Thyroid gland (tissue), 4 donors: ENCODE data around the gene TMEM37. TPM values are rescaled to one million over a fixed set of nuclear protein-coding genes. Genes with fewer than 3 reads are reported as not detected.
A peak's percentile ranks its signal among the peaks of the same experiment; 100 is the strongest.

Source experiments
- DNase-seq, 2 donors: peaks; one replicate each; pipeline ENCODE4 v3.0.0-alpha.2; 2019
- H3K27ac ChIP-seq, 3 donors: fragments of 200-600 bp; sonication (generic); 1 replicate in 2 of 3; 2 replicates in 1 of 3; pipeline ENCODE4 v1.5.1; 2016 to 2019; ENCODE audit warnings: mild to moderate bottlenecking in 1 of 3, moderate library complexity in 1 of 3
- H3K27me3 ChIP-seq: fragments of 200-600 bp; sonication (generic); one replicate; pipeline ENCODE4 v1.5.1; 2019
- H3K36me3 ChIP-seq, 2 donors: fragments of 200-600 bp; sonication (generic); one replicate each; pipeline ENCODE4 v1.5.1; 2016 to 2019
- H3K4me1 ChIP-seq, 2 donors: fragments of 200-600 bp; sonication (generic); one replicate each; pipeline ENCODE4 v1.5.1; 2017 to 2019
- H3K4me3 ChIP-seq, 3 donors: fragments of 200-600 bp; sonication (generic); replicated peaks in 1 of 3; 1 replicate in 2 of 3; 2 replicates in 1 of 3; pipeline ENCODE4 v1.5.1; 2016; ENCODE audit warnings: mild to moderate bottlenecking in 1 of 3
- H3K9me3 ChIP-seq: fragments of 200-600 bp; sonication (generic); one replicate; pipeline ENCODE4 v1.5.1; 2017
- CTCF ChIP-seq, 6 experiments: fragments of 200-600 bp in 3 of 6; fragments of 450-650 bp in 3 of 6; sonication (generic) in 3 of 6; IDR thresholded peaks; one replicate each; pipeline ENCODE4 v1.5.1; 2016 to 2019; ENCODE audit warnings: antibody characterized with exemption in 6 of 6, mild to moderate bottlenecking in 2 of 6, inconsistent platforms in 1 of 6, moderate library complexity in 1 of 6
- POLR2A ChIP-seq, 2 donors: fragments of 450-650 bp; IDR thresholded peaks; one replicate each; pipeline ENCODE4 v1.6.1; 2017; ENCODE audit warnings: antibody characterized with exemption in 2 of 2, mild to moderate bottlenecking in 2 of 2, moderate library complexity in 1 of 2
- WGBS, 2 donors: methylation state at CpG; one replicate each; pipeline ENCODE4 v1.1.5; 2017; 5-methylcytosine and 5-hydroxymethylcytosine counted together
- intact Hi-C: fragments of 100-400 bp; cut with DNase I; formaldehyde crosslinking; loops from one replicate; pipeline ENCODE4 v1.15.1; 2023
- total RNA-seq, 4 donors: library from RNA; depleted of rRNA; stranded (reverse); fragments of >200 nt; gene quantifications; one replicate each; pipeline ENCODE4 v1.2.3, GENCODE V29; 2016

The TMEM37 gene
- total RNA-seq, 4 donors from 2014 or later, result 34.4 to 50.2 (median 43.1) TPM

GRCh38 chr2:119433636-119434327 lies 2.1 kb downstream of the TMEM37 start:
- no peak for TF ChIP-seq CTCF (IDR thresholded peaks at IDR 0.05)
- no peak for TF ChIP-seq POLR2A (IDR thresholded peaks at IDR 0.05)
- H3K4me1 ChIP-seq, result peaks cover 62 to 70% of the 10 kb centered on the region in 2 donors
- peak overlapping the region in 1 of 3 donors; percentile 64 for H3K4me3 ChIP-seq
- no peaks in the 10 kb centered on the region for H3K36me3 ChIP-seq
- no peaks in the 10 kb centered on the region for H3K27me3 ChIP-seq
- peak in 1 of 2 donors; percentile 26 for DNase-seq
- H3K9me3 ChIP-seq, result no peaks in the 10 kb centered on the region
- intact Hi-C loops, result no loop called here
- WGBS, 2 donors, result 64 to 70% methylated on average over 10 of the region's 10 CpGs
- peak overlapping the region; percentile 67 to 97 (median 94) for H3K27ac ChIP-seq

- 54 to 76% methylated on average over 3 to 6 of the region's 6 CpGs for WGBS, 2 donors
- no peak overlapping the region for H3K4me3 ChIP-seq
- no peaks in the 10 kb centered on the region for H3K9me3 ChIP-seq
- peaks cover 55 to 62% of the 10 kb centered on the region in 2 donors for H3K4me1 ChIP-seq
- intact Hi-C loops, result no loop called here
- peak overlapping the region; percentile 67 to 97 (median 94) for H3K27ac ChIP-seq
- no peak for TF ChIP-seq CTCF (IDR thresholded peaks at IDR 0.05)
- TF ChIP-seq POLR2A (IDR thresholded peaks at IDR 0.05), result no peak
- H3K27me3 ChIP-seq, result no peaks in the 10 kb centered on the region
- DNase-seq, result no peak
- H3K36me3 ChIP-seq, result no peaks in the 10 kb centered on the region
These were observed 3.0 kb downstream of the TMEM37 start for GRCh38 chr2:119434664-119435063.

- Histone ChIP-seq H3K27me3 (no peaks in the 10 kb centered on the region), H3K9me3 (no peaks in the 10 kb centered on the region), H3K27ac (peak overlapping the region; percentile 67 to 97 (median 94)), H3K4me3 (no peak overlapping the region), H3K36me3 (no peaks in the 10 kb centered on the region), H3K4me1 (peaks cover 48 to 62% of the 10 kb centered on the region in 2 donors)
- intact Hi-C loops, result no loop called here
- DNase-seq, result peak; percentile 55 to 60
- peak in 1 of 2 donors; percentile 19 for TF ChIP-seq POLR2A (IDR thresholded peaks at IDR 0.05)
- TF ChIP-seq CTCF (IDR thresholded peaks at IDR 0.05), result no peak
- WGBS, 2 donors, result 40 to 63% methylated on average over 6 of the region's 6 CpGs
These were observed 3.7 kb downstream of the TMEM37 start for GRCh38 chr2:119435081-119435952.

GRCh38 chr2:119435953-119436297 lies 4.3 kb downstream of the TMEM37 start:
- WGBS, 2 donors, result 22 to 48% methylated on average over 7 of the region's 7 CpGs
- TF ChIP-seq CTCF (IDR thresholded peaks at IDR 0.05), result no peak
- no peak for TF ChIP-seq POLR2A (IDR thresholded peaks at IDR 0.05)
- H3K36me3 ChIP-seq, result no peaks in the 10 kb centered on the region
- H3K9me3 ChIP-seq, result no peaks in the 10 kb centered on the region
- no peaks in the 10 kb centered on the region for H3K27me3 ChIP-seq
- intact Hi-C loops, result no loop called here
- H3K4me1 ChIP-seq, result peaks cover 42 to 59% of the 10 kb centered on the region in 2 donors
- no peak overlapping the region for H3K4me3 ChIP-seq
- peak overlapping the region; percentile 67 to 97 (median 94) for H3K27ac ChIP-seq
- DNase-seq, result peak; percentile 66 to 80
